Osteoblast (primary cell): ENCODE measurements around the gene PRKAG2. TPM values are rescaled to one million over a fixed set of nuclear protein-coding genes. Genes with fewer than 3 reads are reported as not detected.

Experiments used
- DNase-seq: peaks from one replicate; pipeline ENCODE4 v3.0.0; 2011; ENCODE audit warnings: low spot score, mixed read lengths; ENCODE audit not compliant: insufficient read length; ENCODE audit errors: missing footprints
- H2AFZ ChIP-seq: 2 replicates; pipeline ENCODE4 v1.6.0; 2011; ENCODE audit warnings: mild to moderate bottlenecking, low read length
- H3K27ac ChIP-seq: 2 replicates; pipeline ENCODE4 v1.5.1; 2011; ENCODE audit warnings: mild to moderate bottlenecking, low read depth, low read length, moderate library complexity
- H3K27me3 ChIP-seq: 2 replicates; pipeline ENCODE4 v1.6.0; 2012; ENCODE audit warnings: mild to moderate bottlenecking, control low read depth, inconsistent platforms, low read length, moderate library complexity; ENCODE audit not compliant: insufficient read depth
- H3K36me3 ChIP-seq: 2 replicates; pipeline ENCODE4 v1.5.1; 2011; ENCODE audit warnings: mild to moderate bottlenecking, low read length, control low read depth, moderate library complexity; ENCODE audit not compliant: insufficient read depth
- H3K4me1 ChIP-seq: 2 replicates; pipeline ENCODE4 v1.5.1; 2011; ENCODE audit warnings: mild to moderate bottlenecking, low read length, control low read depth, moderate library complexity; ENCODE audit not compliant: insufficient read depth
- H3K4me2 ChIP-seq: 2 replicates; pipeline ENCODE4 v1.6.0; 2011; ENCODE audit warnings: mild to moderate bottlenecking, low read length; ENCODE audit not compliant: insufficient read depth
- H3K4me3 ChIP-seq: fragments of 200-600 bp; sonication (generic); 3 replicates; pipeline ENCODE4 v1.5.1; 2012; ENCODE audit warnings: mild to moderate bottlenecking, low read length, inconsistent platforms; ENCODE audit not compliant: insufficient read depth
- H3K79me2 ChIP-seq: 2 replicates; pipeline ENCODE4 v1.6.0; 2012; ENCODE audit warnings: mild to moderate bottlenecking, low read length, control low read depth, inconsistent platforms; ENCODE audit not compliant: insufficient read depth
- H3K9me3 ChIP-seq: 2 replicates; pipeline ENCODE4 v1.5.1; 2011; ENCODE audit warnings: low read depth, low read length, control low read depth
- H4K20me1 ChIP-seq: 2 replicates; pipeline ENCODE4 v1.6.0; 2012; ENCODE audit warnings: mild to moderate bottlenecking, low read length, control low read depth; ENCODE audit not compliant: insufficient read depth
- total RNA-seq: library from RNA; depleted of rRNA; stranded (reverse); fragments of >200 nt; gene quantifications from 2 replicates; pipeline ENCODE4 v1.2.3, GENCODE V29; 2012
- TF ChIP-seq, protein P1 (sequence below): IDR thresholded peaks from 2 replicates; pipeline ENCODE4 v1.5.1; 2011; ENCODE audit warnings: mild to moderate bottlenecking, low read depth, low read length, moderate library complexity; ENCODE audit errors: extremely low read depth

Gene PRKAG2
- total RNA-seq, 1 donor = 20.6 TPM

DNA sequence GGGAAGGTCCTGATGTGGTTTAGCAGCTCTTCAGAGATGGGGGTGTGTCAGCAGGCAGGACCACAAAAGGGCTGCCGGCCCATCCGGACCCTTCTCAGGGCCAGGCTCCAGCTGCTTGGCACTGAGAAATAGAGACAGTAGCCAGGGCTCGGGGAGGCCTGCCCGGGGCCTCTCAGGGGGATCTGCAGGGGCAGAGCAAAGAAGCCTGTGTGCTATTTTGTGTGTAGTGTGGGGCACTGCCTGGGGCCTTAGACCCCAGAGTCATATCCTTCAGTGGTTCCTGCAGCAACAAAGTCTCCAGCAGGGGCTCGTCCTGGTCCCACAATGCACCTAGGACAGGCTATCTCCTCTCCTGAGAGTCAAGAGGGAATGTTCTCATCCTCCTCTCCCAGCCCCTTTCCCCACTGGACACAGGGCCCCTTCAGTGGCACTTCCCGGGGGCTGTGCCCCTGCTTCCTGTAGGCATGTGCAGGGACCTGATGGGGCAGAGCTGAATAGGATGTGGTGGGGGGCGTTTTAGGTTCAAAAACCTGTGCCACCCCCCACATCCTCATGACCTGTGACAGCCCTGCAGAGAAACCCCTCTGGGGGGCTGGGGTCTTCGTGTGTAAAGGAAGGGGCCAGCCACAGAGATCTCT lies 197.7 kb downstream of the PRKAG2 start:
- peak; percentile 46 for DNase-seq
- Histone ChIP-seq H3K79me2 (no peaks in the 10 kb centered on the region), H3K4me3 (no peak overlapping the region), H3K36me3 (no peaks in the 10 kb centered on the region), H3K4me2 (no peak overlapping the region), H3K27me3 (no peaks in the 10 kb centered on the region), H3K27ac (no peak overlapping the region), H4K20me1 (no peaks in the 10 kb centered on the region), H3K4me1 (peaks cover 2% of the 10 kb centered on the region), H3K9me3 (no peaks in the 10 kb centered on the region), H2AFZ (no peak overlapping the region)
- TF ChIP-seq, protein P1, sequence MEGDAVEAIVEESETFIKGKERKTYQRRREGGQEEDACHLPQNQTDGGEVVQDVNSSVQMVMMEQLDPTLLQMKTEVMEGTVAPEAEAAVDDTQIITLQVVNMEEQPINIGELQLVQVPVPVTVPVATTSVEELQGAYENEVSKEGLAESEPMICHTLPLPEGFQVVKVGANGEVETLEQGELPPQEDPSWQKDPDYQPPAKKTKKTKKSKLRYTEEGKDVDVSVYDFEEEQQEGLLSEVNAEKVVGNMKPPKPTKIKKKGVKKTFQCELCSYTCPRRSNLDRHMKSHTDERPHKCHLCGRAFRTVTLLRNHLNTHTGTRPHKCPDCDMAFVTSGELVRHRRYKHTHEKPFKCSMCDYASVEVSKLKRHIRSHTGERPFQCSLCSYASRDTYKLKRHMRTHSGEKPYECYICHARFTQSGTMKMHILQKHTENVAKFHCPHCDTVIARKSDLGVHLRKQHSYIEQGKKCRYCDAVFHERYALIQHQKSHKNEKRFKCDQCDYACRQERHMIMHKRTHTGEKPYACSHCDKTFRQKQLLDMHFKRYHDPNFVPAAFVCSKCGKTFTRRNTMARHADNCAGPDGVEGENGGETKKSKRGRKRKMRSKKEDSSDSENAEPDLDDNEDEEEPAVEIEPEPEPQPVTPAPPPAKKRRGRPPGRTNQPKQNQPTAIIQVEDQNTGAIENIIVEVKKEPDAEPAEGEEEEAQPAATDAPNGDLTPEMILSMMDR = no peak

DNA sequence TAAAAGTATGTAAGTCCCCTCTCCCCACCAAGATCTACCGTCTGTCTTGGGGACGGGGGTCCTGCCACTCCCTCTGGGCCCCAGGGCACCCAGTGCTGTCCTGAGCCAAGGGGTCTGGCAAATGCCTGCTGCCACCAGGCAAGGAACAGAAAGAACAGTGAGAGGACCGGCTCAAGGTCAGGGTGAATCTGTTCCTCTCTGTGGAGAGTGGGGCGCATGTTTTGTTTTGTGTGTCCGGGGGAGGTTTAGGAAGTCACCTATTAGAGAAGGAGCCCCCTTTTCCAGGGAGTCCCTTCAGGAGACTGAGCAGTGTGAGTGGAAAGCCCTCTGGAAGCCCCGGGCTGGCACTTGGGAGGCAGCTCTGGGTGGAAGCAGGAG lies 198.7 kb downstream of the PRKAG2 start:
- peak; percentile 3 for DNase-seq
- Histone ChIP-seq H3K79me2 (no peaks in the 10 kb centered on the region), H2AFZ (no peak overlapping the region), H4K20me1 (no peaks in the 10 kb centered on the region), H3K9me3 (no peaks in the 10 kb centered on the region), H3K4me2 (no peak overlapping the region), H3K27ac (no peak overlapping the region), H3K27me3 (no peaks in the 10 kb centered on the region), H3K4me3 (no peak overlapping the region), H3K36me3 (no peaks in the 10 kb centered on the region), H3K4me1 (no peaks in the 10 kb centered on the region)
- TF ChIP-seq, protein P1 = no peak

DNA sequence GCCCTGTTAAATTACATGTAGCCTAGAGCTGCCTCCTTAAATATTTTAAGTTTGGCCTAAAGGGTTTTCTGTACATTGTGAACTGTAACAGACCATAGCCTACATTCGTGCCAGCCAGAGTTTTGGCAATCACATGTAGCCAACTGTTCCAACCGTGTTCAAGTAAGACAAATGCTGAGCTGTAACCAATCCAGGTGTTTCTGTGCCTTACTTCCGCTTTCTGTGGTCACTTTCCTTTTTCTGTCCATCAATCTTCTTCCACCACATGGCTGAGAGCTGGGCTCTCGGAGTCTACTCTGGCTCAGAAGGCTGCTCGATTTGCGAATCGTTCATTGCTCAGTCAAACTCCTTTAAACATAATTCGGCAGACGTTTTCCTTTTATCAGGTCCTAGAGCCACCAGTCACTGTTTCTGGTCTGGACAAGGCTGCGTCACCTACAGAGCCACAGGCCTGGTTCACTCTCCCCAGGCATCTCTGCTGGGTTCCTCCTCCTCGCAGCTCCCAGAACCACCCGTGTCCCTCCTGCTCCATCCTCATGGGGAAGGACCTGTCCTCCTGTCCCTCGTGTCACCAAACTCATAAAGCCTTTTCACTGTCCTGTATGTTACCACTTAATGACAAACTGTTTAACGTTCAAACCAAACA lies 199.2 kb downstream of the PRKAG2 start:
- no peaks in the 10 kb centered on the region for H4K20me1 ChIP-seq
- H3K36me3 ChIP-seq = no peaks in the 10 kb centered on the region
- DNase-seq = peak; percentile 5
- no peak overlapping the region for H2AFZ ChIP-seq
- H3K9me3 ChIP-seq = no peaks in the 10 kb centered on the region
- no peak overlapping the region for H3K4me3 ChIP-seq
- H3K4me2 ChIP-seq = no peak overlapping the region
- TF ChIP-seq, protein P1 = no peak
- H3K27me3 ChIP-seq = no peaks in the 10 kb centered on the region
- no peaks in the 10 kb centered on the region for H3K4me1 ChIP-seq
- H3K27ac ChIP-seq = no peak overlapping the region
- H3K79me2 ChIP-seq = no peaks in the 10 kb centered on the region

DNA sequence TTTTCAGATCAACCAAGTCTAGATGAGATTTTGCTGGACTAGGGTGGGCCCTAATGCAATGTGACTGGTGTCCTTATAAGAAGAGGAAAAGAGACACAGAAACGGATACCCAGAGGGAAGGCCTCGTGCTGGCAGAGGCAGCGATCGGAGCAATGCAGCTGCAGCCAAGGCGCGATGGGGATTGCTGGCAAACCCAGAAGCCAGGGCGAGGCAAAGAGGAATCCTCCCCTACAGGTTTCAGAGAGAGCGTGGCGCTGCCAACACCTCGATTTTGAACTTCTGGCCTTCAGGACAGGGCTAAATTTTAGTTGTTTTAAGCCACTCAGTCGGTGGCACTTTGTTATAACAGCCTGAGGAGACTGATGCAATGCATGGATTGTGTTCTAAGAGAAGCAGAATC lies 200.2 kb downstream of the PRKAG2 start:
- no peaks in the 10 kb centered on the region for H3K9me3 ChIP-seq
- TF ChIP-seq, protein P1 = no peak
- no peak overlapping the region for H3K27ac ChIP-seq
- no peaks in the 10 kb centered on the region for H3K79me2 ChIP-seq
- H3K4me3 ChIP-seq = no peak overlapping the region
- H3K36me3 ChIP-seq = no peaks in the 10 kb centered on the region
- H3K4me1 ChIP-seq = no peaks in the 10 kb centered on the region
- no peak overlapping the region for H2AFZ ChIP-seq
- no peak overlapping the region for H3K4me2 ChIP-seq
- DNase-seq = peak; percentile 1
- no peaks in the 10 kb centered on the region for H4K20me1 ChIP-seq
- no peaks in the 10 kb centered on the region for H3K27me3 ChIP-seq
